GM12878 (cell line): Measurements from ENCODE around the gene PIK3R5. TPM values are rescaled to one million over a fixed set of nuclear protein-coding genes. Genes with fewer than 3 reads are reported as not detected.
A peak's percentile ranks its signal among the peaks of the same experiment; 100 is the strongest.

Source experiments
- ATF7 ChIP-seq: fragments of 450-650 bp; IDR thresholded peaks from 2 replicates; pipeline ENCODE4 v1.6.1; 2016; ENCODE audit warnings: low read depth, mild to moderate bottlenecking
- BACH1 ChIP-seq: fragments of 450-650 bp; IDR thresholded peaks from 2 replicates; pipeline ENCODE4 v1.6.1; 2017; ENCODE audit warnings: mild to moderate bottlenecking, borderline replicate concordance
- CEBPB ChIP-seq, 2 experiments: fragments of 150-350 bp in 1 of 2; IDR thresholded peaks; 2 replicates each; pipeline ENCODE4 v1.6.1; 2012 to 2014; ENCODE audit warnings: low read depth in 2 of 2, low read length in 2 of 2, borderline replicate concordance in 1 of 2, inconsistent platforms in 1 of 2
- CEBPZ ChIP-seq: fragments of 150-350 bp; IDR thresholded peaks from 2 replicates; pipeline ENCODE4 v1.6.1; 2016; ENCODE audit warnings: low read depth, low read length
- CREM ChIP-seq: IDR thresholded peaks from 2 replicates; pipeline ENCODE4 v1.6.1; 2014; ENCODE audit warnings: antibody characterized with exemption, low read depth
- DPF2 ChIP-seq: fragments of 450-650 bp; IDR thresholded peaks from 2 replicates; pipeline ENCODE4 v1.6.1; 2017; ENCODE audit warnings: mild to moderate bottlenecking
- E2F4 ChIP-seq: IDR thresholded peaks from 2 replicates; pipeline ENCODE4 v1.6.1; 2012; ENCODE audit warnings: low read depth, low read length, improper control_type of control experiment
- FOXK2 ChIP-seq: fragments of 450-650 bp; IDR thresholded peaks from 2 replicates; pipeline ENCODE4 v1.6.1; 2017; ENCODE audit warnings: mild to moderate bottlenecking, moderate library complexity
- NFIC ChIP-seq: IDR thresholded peaks from 2 replicates; pipeline ENCODE4 v1.6.1; 2012; ENCODE audit warnings: low read depth, mild to moderate bottlenecking, inconsistent platforms, low read length, moderate library complexity
- NR2C1 ChIP-seq: fragments of 450-650 bp; IDR thresholded peaks from 2 replicates; pipeline ENCODE4 v1.6.1; 2017; ENCODE audit warnings: antibody characterized with exemption, mild to moderate bottlenecking, moderate library complexity
- NRF1 ChIP-seq: conservative IDR thresholded peaks from 2 replicates; pipeline ENCODE4 v1.6.1; 2011; ENCODE audit warnings: mild to moderate bottlenecking, low read depth, low read length, improper control_type of control experiment
- POLR2A ChIP-seq: IDR thresholded peaks from 2 replicates; pipeline ENCODE4 v1.6.1; 2011; ENCODE audit warnings: low read depth, mild to moderate bottlenecking, low read length
- PRDM15 ChIP-seq: fragments of 450-650 bp; formaldehyde crosslinking; IDR thresholded peaks from 2 replicates; pipeline ENCODE4 v1.4.0; 2020; ENCODE audit warnings: mild to moderate bottlenecking, moderate library complexity
- RFX5 ChIP-seq: IDR thresholded peaks from 2 replicates; pipeline ENCODE4 v1.6.1; 2011; ENCODE audit warnings: low read depth, low read length, improper control_type of control experiment
- RUNX3 ChIP-seq: IDR thresholded peaks from 2 replicates; pipeline ENCODE4 v1.6.1; 2012; ENCODE audit warnings: low read length, inconsistent platforms
- SMAD1 ChIP-seq: fragments of 450-650 bp; IDR thresholded peaks from 2 replicates; pipeline ENCODE4 v1.6.1; 2018; ENCODE audit warnings: mild to moderate bottlenecking, low read depth; ENCODE audit not compliant: partially characterized antibody
- SUPT20H ChIP-seq: IDR thresholded peaks from 2 replicates; pipeline ENCODE4 v1.6.1; 2011; ENCODE audit warnings: low read depth, mild to moderate bottlenecking, low read length, moderate library complexity, borderline replicate concordance; ENCODE audit not compliant: control insufficient read depth
- ZBTB4 ChIP-seq: fragments of 450-650 bp; formaldehyde crosslinking; IDR thresholded peaks from 2 replicates; pipeline ENCODE4 v1.4.0; 2022; ENCODE audit warnings: mild to moderate bottlenecking, moderate library complexity
- ZNF384 ChIP-seq: IDR thresholded peaks from 2 replicates; pipeline ENCODE4 v1.6.1; 2012; ENCODE audit warnings: low read depth, mild to moderate bottlenecking, low read length, improper control_type of control experiment, borderline replicate concordance
- ZNF622 ChIP-seq: fragments of 450-650 bp; IDR thresholded peaks from 2 replicates; pipeline ENCODE4 v1.6.1; 2017; ENCODE audit warnings: mild to moderate bottlenecking, inconsistent platforms
- polyA plus RNA-seq, 11 experiments: library from polyadenylated mRNA; depleted of rRNA in 4 of 11; unstranded in 6 of 11; stranded (reverse) in 5 of 11; fragments of >200 nt; fragmentation: Nextera tagmentation in 4 of 11; fragmentation: Illumina TruSeq in 1 of 11; extraction: Ambion mirVana in 4 of 11; extraction: Trizol in 1 of 11; gene quantifications; 1 replicate in 1 of 11; 2 replicates in 10 of 11; pipeline versions ENCODE4 v1.2.1 to v1.2.3, GENCODE V29; 2011 to 2016; ENCODE audit warnings: inconsistent platforms in 2 of 11, missing spikeins in 2 of 11, low read depth in 1 of 11
- total RNA-seq, 4 experiments: library from RNA; depleted of rRNA in 3 of 4; stranded (reverse); fragments of >200 nt in 3 of 4; fragmentation: Illumina TruSeq in 1 of 4; extraction: Trizol in 1 of 4; gene quantifications; 2 replicates each; pipeline versions ENCODE4 v1.2.1 to v1.2.3, GENCODE V29; 2013 to 2021

The PIK3R5 gene
- total and polyA plus RNA-seq, 10 of the 15 experiments (the other 5 are each of a cell fraction or from before 2014, with no cell fraction given), result 9.5 to 50.8 (median 35.5) TPM

GRCh38 chr17:8960325-8961140 is 5.0 kb downstream of the PIK3R5 start (continued):
- TF ChIP-seq E2F4 (no peak), DPF2 (no peak), ZNF622 (no peak), SMAD1 (no peak), NRF1 (no peak), CEBPB (IDR thresholded peaks at IDR 0.05; ENCODE audit: borderline replicate concordance in 1 of 2, low read depth in 2 of 2, low read length in 2 of 2) (no peak), FOXK2 (no peak), BACH1 (no peak), CREM (no peak), POLR2A (peak; percentile 38; the same call in 1 of the 2 replicates), NFIC (no peak), ATF7 (no peak), SUPT20H (no peak), CEBPZ (no peak), ZBTB4 (no peak), RFX5 (no peak), PRDM15 (CRISPR knock-in tag) (no peak), ZNF384 (no peak), NR2C1 (no peak), RUNX3 (peak; percentile 47; the same call in 1 of the 2 replicates)
